GM23338 (cell line): ENCODE data around the gene ESPNL. TPM values are rescaled to one million over a fixed set of nuclear protein-coding genes. Genes with fewer than 3 reads are reported as not detected.

Experiments
- ATAC-seq: fragments of 200-7000 bp; cut with Tn5 transposase; 3 replicates; pipeline ENCODE4 v1.9.1; 2020
- DNase-seq: peaks from one replicate; pipeline ENCODE4 v3.0.0-alpha.2; 2015; ENCODE audit warnings: low spot score
- H2AFZ ChIP-seq: fragments of 200-600 bp; sonication (generic); 2 replicates; pipeline ENCODE4 v1.8.0; 2016; ENCODE audit warnings: antibody characterized with exemption, mild to moderate bottlenecking, moderate library complexity
- H3F3A ChIP-seq: fragments of 200-600 bp; sonication (generic); replicated peaks from 2 replicates; pipeline ENCODE4 v1.8.0; 2017; ENCODE audit warnings: antibody characterized with exemption, mixed run types, low read depth
- H3K27ac ChIP-seq: fragments of 200-600 bp; sonication (generic); 2 replicates; pipeline ENCODE4 v1.6.1; 2016; ENCODE audit warnings: low read depth
- H3K27me3 ChIP-seq: fragments of 200-600 bp; sonication (generic); 2 replicates; pipeline ENCODE4 v1.8.0; 2016; ENCODE audit warnings: mild to moderate bottlenecking, mixed run types, moderate library complexity; ENCODE audit not compliant: insufficient read depth
- H3K36me3 ChIP-seq: fragments of 200-600 bp; sonication (generic); 2 replicates; pipeline ENCODE4 v1.8.0; 2016; ENCODE audit warnings: mild to moderate bottlenecking; ENCODE audit not compliant: insufficient read depth
- H3K4me1 ChIP-seq: fragments of 200-600 bp; sonication (generic); 2 replicates; pipeline ENCODE4 v1.8.0; 2016; ENCODE audit warnings: mild to moderate bottlenecking, moderate library complexity; ENCODE audit not compliant: insufficient read depth
- H3K4me2 ChIP-seq: fragments of 200-600 bp; sonication (generic); 2 replicates; pipeline ENCODE4 v1.7.1; 2017; ENCODE audit warnings: mixed run types
- H3K4me3 ChIP-seq: fragments of 200-600 bp; sonication (generic); 2 replicates; pipeline ENCODE4 v1.6.1; 2016; ENCODE audit warnings: mixed run types
- H3K79me2 ChIP-seq: fragments of 200-600 bp; sonication (generic); replicated peaks from 2 replicates; pipeline ENCODE4 v1.8.0; 2017; ENCODE audit warnings: mild to moderate bottlenecking; ENCODE audit not compliant: insufficient read depth
- H3K9me2 ChIP-seq: fragments of 200-600 bp; sonication (generic); 2 replicates; pipeline ENCODE4 v1.8.0; 2017; ENCODE audit not compliant: insufficient read depth
- H4K20me1 ChIP-seq: fragments of 200-600 bp; sonication (generic); replicated peaks from 2 replicates; pipeline ENCODE4 v1.8.0; 2017; ENCODE audit warnings: mild to moderate bottlenecking; ENCODE audit not compliant: insufficient read depth
- H3K27ac Mint-ChIP-seq: 2 replicates; pipeline ENCODE4 v1.8.0; 2020; ENCODE audit warnings: inconsistent platforms, mild to moderate bottlenecking, moderate library complexity, mixed read lengths
- H3K27me3 Mint-ChIP-seq: 3 replicates; pipeline ENCODE4 v1.8.0; 2022; ENCODE audit warnings: low read depth, mild to moderate bottlenecking, moderate library complexity, mixed read lengths, inconsistent platforms; ENCODE audit not compliant: insufficient read depth, poor library complexity
- H3K36me3 Mint-ChIP-seq: 3 replicates; pipeline ENCODE4 v1.8.0; 2021; ENCODE audit warnings: low read depth, mild to moderate bottlenecking, inconsistent platforms, moderate library complexity, mixed read lengths
- H3K4me1 Mint-ChIP-seq: 3 replicates; pipeline ENCODE4 v1.8.0; 2020; ENCODE audit warnings: mild to moderate bottlenecking, inconsistent platforms, mixed read lengths
- H3K4me3 Mint-ChIP-seq: 3 replicates; pipeline ENCODE4 v1.8.0; 2021; ENCODE audit warnings: moderate library complexity, mild to moderate bottlenecking, inconsistent platforms, mixed read lengths
- H3K9me3 Mint-ChIP-seq: 3 replicates; pipeline ENCODE4 v1.8.0; 2020; ENCODE audit warnings: moderate library complexity, mild to moderate bottlenecking, inconsistent platforms, mixed read lengths
- CREB1 ChIP-seq: fragments of 250-450 bp; sonication (Bioruptor Pico); IDR thresholded peaks from 2 replicates; pipeline ENCODE4 v1.5.0; 2020; ENCODE audit warnings: low read depth, mild to moderate bottlenecking, moderate library complexity
- CTCF ChIP-seq, 2 experiments: fragments of 200-600 bp in 1 of 2; sonication (generic) in 1 of 2; conservative IDR thresholded peaks; 2 replicates each; pipeline versions ENCODE4 v1.5.1 to v1.6.1; 2016 to 2017; ENCODE audit warnings: antibody characterized with exemption in 2 of 2, low read depth in 2 of 2, mild to moderate bottlenecking in 2 of 2, moderate library complexity in 1 of 2
- EZH2 ChIP-seq: fragments of 200-600 bp; sonication (generic); IDR thresholded peaks from one replicate; pipeline ENCODE4 v1.8.0; 2017; ENCODE audit warnings: antibody characterized with exemption, mild to moderate bottlenecking, low read depth; ENCODE audit not compliant: unreplicated experiment
- NANOG ChIP-seq: IDR thresholded peaks from 2 replicates; pipeline ENCODE4 v1.6.1; 2016; ENCODE audit warnings: antibody characterized with exemption, borderline replicate concordance
- POLR2AphosphoS5 ChIP-seq: IDR thresholded peaks from 2 replicates; pipeline ENCODE4 v1.6.1; 2016; ENCODE audit warnings: antibody characterized with exemption, low read depth
- STAT1 ChIP-seq: IDR thresholded peaks from one replicate; pipeline ENCODE4 v1.6.1; 2016; ENCODE audit warnings: antibody characterized with exemption; ENCODE audit not compliant: unreplicated experiment
- ZNF114 ChIP-seq: fragments of 250-450 bp; sonication (Bioruptor Pico); IDR thresholded peaks from 2 replicates; pipeline ENCODE4 v1.5.0; 2020; ENCODE audit warnings: mild to moderate bottlenecking, moderate library complexity
- ZNF462 ChIP-seq: fragments of 250-450 bp; sonication (Bioruptor Pico); IDR thresholded peaks from 2 replicates; pipeline ENCODE4 v1.5.0; 2020; ENCODE audit warnings: mild to moderate bottlenecking, moderate library complexity
- polyA plus RNA-seq: library from polyadenylated mRNA; unstranded; fragments of >200 nt; fragmentation: Nextera tagmentation; extraction: Ambion mirVana; gene quantifications from 2 replicates; pipeline ENCODE4 v1.2.1, GENCODE V29; 2016
- total RNA-seq: library from RNA; depleted of rRNA; stranded (reverse); fragments of >200 nt; shearing (Covaris generic); gene quantifications from 2 replicates; pipeline ENCODE4 v1.2.3, GENCODE V29; 2014
- TF ChIP-seq, protein P1 (sequence below): IDR thresholded peaks from one replicate; pipeline ENCODE4 v1.6.1; 2018; ENCODE audit warnings: antibody characterized with exemption; ENCODE audit not compliant: unreplicated experiment

ESPNL gene
- total and polyA plus RNA-seq, 2 experiments from 2014 or later = 0.44 to 3.1 TPM

DNA sequence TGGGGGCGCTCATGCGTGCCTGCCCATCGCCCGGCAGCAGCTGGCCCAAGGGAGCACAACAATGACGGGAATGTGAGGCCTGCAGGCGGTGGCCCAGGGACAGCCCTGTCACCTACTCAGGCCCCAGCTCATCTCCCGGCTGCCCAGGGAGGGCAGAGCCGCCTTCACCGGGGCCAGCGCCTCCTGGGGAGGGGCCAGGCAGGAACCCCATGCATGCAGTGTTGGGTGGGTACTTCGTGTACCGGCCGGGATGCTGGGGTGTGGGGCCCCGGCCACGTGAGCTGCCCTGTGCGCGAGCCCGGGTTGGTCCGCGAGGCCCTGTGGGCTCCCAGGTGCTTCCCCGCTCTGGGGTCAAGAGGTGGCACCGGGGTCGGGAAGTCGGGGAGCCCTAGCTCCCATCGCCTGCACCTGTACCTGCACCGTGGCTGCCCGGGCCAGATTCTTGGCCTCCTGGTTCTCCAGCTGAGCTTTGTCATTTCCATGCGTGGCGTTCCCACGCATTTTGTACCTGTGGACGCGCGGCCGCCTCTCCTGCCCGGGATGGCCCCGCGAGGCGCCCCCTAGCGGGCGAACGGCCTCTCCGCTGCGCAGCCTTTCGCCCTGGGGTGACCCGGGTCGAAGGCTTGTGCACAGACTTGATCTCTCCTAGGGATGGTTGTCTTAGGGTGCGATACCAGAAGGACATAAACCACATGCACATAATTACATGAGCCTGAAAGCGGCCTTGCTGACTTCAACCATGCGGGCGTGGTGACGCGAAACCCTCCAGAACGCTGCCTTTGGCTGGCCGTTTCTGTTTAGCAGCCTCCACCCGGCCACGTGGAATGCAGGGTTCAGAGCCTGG, 39.3 kb downstream of the ESPNL start:
- H3K4me1 ChIP-seq = no peaks in the 10 kb centered on the region
- no peaks in the 10 kb centered on the region for H4K20me1 ChIP-seq
- H3F3A ChIP-seq = no peaks in the 10 kb centered on the region
- H2AFZ ChIP-seq = no peak overlapping the region
- TF ChIP-seq STAT1 = no peak
- TF ChIP-seq POLR2AphosphoS5 = no peak
- TF ChIP-seq CTCF (conservative IDR thresholded peaks at IDR 0.05; ENCODE audit: low read depth in 2 of 2) = peak; percentile 81 to 93
- TF ChIP-seq NANOG = no peak
- no peaks in the 10 kb centered on the region for H3K36me3 ChIP-seq
- no peaks in the 10 kb centered on the region; the same call in 2 of the 3 replicates for H3K4me1 Mint-ChIP-seq
- H3K27me3 ChIP-seq = no peaks in the 10 kb centered on the region
- H3K27me3 Mint-ChIP-seq = peaks cover 5% of the 10 kb centered on the region
- no peaks in the 10 kb centered on the region for H3K79me2 ChIP-seq
- peak; percentile 78 for ATAC-seq
- peak; percentile 62 for DNase-seq
- H3K4me2 ChIP-seq = no peak overlapping the region
- no peaks in the 10 kb centered on the region for H3K9me3 Mint-ChIP-seq
- H3K27ac Mint-ChIP-seq = no peak overlapping the region
- no peaks in the 10 kb centered on the region for H3K9me2 ChIP-seq
- H3K36me3 Mint-ChIP-seq = no peaks in the 10 kb centered on the region
- no peak overlapping the region for H3K4me3 Mint-ChIP-seq
- no peak overlapping the region for H3K4me3 ChIP-seq
- H3K27ac ChIP-seq = no peak overlapping the region

DNA sequence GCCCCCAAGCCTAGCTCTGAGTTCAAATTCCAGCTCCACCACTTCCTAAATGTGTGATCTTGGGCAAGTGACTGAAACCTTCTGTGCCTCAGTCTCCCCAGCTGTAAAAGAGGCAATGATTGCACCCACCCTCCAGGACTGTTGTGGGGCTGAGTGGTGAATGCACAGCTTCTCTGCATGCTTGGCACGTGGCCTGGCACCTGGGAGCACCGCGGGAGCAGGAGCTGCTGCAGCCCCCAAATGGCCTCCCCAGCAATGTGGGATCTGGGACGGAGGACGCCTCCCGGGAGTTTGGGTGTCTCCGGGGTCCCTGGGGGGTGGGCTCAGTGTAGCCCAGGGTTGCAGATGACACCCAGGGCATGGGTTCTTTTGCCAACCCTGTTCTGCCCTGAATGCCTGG, 39.9 kb downstream of the ESPNL start:
- H3K4me3 Mint-ChIP-seq = no peak overlapping the region
- TF ChIP-seq ZNF114 (CRISPR knock-in tag) (no peak), CREB1 (no peak), EZH2 (no peak), ZNF462 (CRISPR knock-in tag) (no peak)
- TF ChIP-seq, protein P1, sequence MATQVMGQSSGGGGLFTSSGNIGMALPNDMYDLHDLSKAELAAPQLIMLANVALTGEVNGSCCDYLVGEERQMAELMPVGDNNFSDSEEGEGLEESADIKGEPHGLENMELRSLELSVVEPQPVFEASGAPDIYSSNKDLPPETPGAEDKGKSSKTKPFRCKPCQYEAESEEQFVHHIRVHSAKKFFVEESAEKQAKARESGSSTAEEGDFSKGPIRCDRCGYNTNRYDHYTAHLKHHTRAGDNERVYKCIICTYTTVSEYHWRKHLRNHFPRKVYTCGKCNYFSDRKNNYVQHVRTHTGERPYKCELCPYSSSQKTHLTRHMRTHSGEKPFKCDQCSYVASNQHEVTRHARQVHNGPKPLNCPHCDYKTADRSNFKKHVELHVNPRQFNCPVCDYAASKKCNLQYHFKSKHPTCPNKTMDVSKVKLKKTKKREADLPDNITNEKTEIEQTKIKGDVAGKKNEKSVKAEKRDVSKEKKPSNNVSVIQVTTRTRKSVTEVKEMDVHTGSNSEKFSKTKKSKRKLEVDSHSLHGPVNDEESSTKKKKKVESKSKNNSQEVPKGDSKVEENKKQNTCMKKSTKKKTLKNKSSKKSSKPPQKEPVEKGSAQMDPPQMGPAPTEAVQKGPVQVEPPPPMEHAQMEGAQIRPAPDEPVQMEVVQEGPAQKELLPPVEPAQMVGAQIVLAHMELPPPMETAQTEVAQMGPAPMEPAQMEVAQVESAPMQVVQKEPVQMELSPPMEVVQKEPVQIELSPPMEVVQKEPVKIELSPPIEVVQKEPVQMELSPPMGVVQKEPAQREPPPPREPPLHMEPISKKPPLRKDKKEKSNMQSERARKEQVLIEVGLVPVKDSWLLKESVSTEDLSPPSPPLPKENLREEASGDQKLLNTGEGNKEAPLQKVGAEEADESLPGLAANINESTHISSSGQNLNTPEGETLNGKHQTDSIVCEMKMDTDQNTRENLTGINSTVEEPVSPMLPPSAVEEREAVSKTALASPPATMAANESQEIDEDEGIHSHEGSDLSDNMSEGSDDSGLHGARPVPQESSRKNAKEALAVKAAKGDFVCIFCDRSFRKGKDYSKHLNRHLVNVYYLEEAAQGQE = no peak

More for the DNA sequence above, 39.9 kb downstream of the ESPNL start:
- H3K9me3 Mint-ChIP-seq = no peaks in the 10 kb centered on the region
- H3K4me1 Mint-ChIP-seq = no peaks in the 10 kb centered on the region; the same call in 2 of the 3 replicates
- no peaks in the 10 kb centered on the region for H4K20me1 ChIP-seq
- no peaks in the 10 kb centered on the region for H3K27me3 ChIP-seq
- ATAC-seq (no peak), DNase-seq (no peak)
- no peaks in the 10 kb centered on the region for H3K4me1 ChIP-seq
- no peak overlapping the region for H3K27ac Mint-ChIP-seq
- no peaks in the 10 kb centered on the region for H3K9me2 ChIP-seq
- no peaks in the 10 kb centered on the region for H3K79me2 ChIP-seq
- H3K4me3 ChIP-seq = no peak overlapping the region
- H3K27me3 Mint-ChIP-seq = peaks cover 5% of the 10 kb centered on the region
- no peak overlapping the region for H3K27ac ChIP-seq
- H3K36me3 Mint-ChIP-seq = no peaks in the 10 kb centered on the region
- no peak overlapping the region for H2AFZ ChIP-seq
- no peak overlapping the region for H3K4me2 ChIP-seq
- no peaks in the 10 kb centered on the region for H3K36me3 ChIP-seq
- H3F3A ChIP-seq = no peaks in the 10 kb centered on the region
